ENCODE measurements around the gene DISC1.

DISC1 gene

GRCh38 chr1:232057896-232058274, 431.3 kb downstream of the DISC1 start:
- no peak for DNase-seq (ENCODE audit: extremely low read depth in 1 of 2, low read depth in 1 of 2)

- no peak for DNase-seq (ENCODE audit: extremely low read depth in 1 of 2, low read depth in 1 of 2)
These were observed 433.3 kb downstream of the DISC1 start for GRCh38 chr1:232059726-232060374.

GRCh38 chr1:232062967-232063366, 436.4 kb downstream of the DISC1 start:
- DNase-seq (ENCODE audit: extremely low read depth in 1 of 2, low read depth in 1 of 2), result no peak

DNA sequence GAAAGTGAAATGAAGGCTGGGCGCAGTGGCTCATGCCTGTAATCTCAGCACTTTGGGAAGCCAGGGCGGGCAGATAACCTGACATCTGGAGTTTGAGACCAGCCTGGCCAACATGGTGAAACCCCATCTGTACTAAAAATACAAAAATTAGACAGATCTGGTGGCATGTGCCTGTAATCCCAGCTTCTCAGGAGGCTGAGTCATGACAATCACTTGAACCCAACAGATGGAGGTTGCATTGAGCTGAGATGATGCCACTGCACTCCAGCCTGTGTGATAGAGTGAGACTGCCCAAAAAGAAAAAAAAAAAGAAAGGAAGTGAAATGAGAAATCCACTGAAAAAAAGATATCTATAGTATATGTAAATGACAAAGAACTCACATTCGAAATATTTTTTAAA, 439.9 kb downstream of the DISC1 start:
- no peak for DNase-seq (ENCODE audit: extremely low read depth in 1 of 2, low read depth in 1 of 2)

DNA sequence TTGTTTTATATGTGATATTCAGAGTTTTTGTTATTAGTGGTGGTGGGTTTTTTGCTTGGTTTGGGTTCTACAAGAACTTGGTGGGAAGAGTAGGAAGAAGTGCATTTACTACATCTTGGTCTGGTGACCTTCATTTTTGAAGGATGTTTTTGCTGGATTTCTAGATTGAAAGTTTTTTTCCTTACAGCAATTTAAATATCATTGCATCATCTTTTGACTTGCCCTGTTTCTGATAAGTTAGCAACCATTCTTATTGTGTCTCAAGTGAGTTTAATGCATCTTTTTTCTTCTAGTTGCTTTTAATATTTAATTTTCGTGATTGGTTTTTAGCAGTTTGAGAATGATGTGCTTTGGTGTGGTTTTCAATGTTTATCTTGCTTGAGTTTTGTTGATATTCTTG, 447.7 kb downstream of the DISC1 start:
- DNase-seq (ENCODE audit: extremely low read depth in 1 of 2, low read depth in 1 of 2), result no peak

DNA sequence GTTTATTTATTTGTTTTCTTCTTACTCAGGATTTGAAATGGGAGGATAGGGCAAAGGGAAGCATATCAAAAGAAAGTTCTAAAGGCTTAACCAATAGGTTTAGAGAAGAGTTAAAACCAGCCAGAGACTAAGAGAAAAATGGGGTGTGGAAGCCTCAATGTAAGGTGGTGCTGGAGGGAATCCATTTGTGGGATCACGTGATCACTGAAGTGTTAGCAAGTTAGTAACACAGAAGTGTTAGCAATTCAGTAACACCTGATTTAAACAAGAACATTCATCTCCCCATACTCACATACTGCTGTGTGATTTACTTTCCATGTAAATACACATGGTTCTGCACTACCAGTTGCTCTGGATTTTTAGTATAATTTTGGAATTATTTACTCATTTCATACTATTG, 451.2 kb downstream of the DISC1 start:
- DNase-seq (ENCODE audit: extremely low read depth in 1 of 2, low read depth in 1 of 2), result no peak

DNA sequence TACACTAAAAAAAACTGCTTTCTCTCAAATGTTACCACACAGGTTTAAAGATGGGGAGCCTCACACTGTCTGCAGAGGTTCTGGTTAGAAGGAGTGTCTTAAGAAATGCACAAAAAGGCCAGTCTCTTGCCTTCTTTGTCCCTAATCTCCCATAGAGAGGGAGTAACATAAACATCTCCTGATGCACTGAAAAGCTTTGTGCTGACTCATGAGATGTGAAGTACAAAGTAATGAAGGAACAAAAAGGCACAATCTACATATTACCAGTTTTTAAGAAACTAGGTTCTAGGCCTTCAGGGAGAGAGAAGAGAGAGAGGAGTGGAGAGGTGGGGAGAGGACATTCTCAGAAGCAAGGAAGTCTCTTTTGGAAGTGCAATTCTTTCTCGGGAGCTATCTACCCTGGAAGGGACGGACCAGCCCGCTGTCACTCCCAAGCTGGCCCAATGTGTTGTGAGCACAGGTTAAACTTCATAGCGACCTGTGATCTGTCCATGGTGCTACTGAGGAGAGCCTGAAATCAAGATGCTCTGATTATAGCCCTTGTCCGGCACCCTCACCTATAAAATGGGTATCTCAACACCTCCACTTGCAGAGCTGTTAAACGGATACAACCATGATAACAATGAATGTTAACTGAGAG, 458.1 kb downstream of the DISC1 start:
- DNase-seq (ENCODE audit: extremely low read depth in 1 of 2, low read depth in 1 of 2), result no peak

DNA sequence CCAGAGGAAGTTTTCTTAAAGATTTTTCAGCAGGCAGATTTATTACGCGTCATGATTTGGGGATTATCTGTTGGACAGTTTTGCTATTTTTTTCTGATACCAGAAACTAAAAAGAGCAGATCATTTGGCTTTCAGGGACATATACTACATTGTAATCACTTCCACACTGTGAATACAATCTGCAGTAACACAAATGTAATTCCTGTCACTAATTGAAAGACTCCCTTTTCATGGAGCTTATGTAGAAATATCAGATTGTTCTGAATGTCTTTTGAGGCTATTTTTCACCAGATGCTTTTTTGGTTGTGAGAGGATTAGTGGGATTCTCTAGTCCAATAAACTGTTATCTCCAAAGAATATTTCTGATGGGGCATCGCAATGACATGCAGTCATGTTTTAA, 464.2 kb downstream of the DISC1 start:
- DNase-seq (ENCODE audit: extremely low read depth in 1 of 2, low read depth in 1 of 2), result no peak

Measured in activated CD8-positive, alpha-beta memory T cell treated with anti-CD3 and anti-CD28 coated beads for 1 hour (primary cell).